D341Med (cell line): ENCODE data around the gene FGB.

Source experiments
- DNase-seq: peaks from one replicate; pipeline ENCODE4 v3.0.0; 2012; ENCODE audit warnings: low spot score

Gene FGB

GRCh38 chr4:154562697-154563254 is at the start of gene FGB:
FGB (plus strand) TSS chr4:154563011; CDS start chr4:154563019, 8 bp downstream.
- DNase-seq: no peak

- no peak for DNase-seq
Measured at GRCh38 chr4:154516318-154517029, 46.3 kb upstream of the FGB start.

- DNase-seq: no peak
Measured at GRCh38 chr4:154517591-154517990, 45.2 kb upstream of the FGB start.

GRCh38 chr4:154519214-154519613 is 43.6 kb upstream of the FGB start:
- DNase-seq: no peak

- DNase-seq: no peak
Measured at GRCh38 chr4:154521607-154522006, 41.2 kb upstream of the FGB start.

- no peak for DNase-seq
Measured at GRCh38 chr4:154526151-154526550, 36.7 kb upstream of the FGB start.

GRCh38 chr4:154527308-154527707 is 35.5 kb upstream of the FGB start:
- DNase-seq: no peak

GRCh38 chr4:154528869-154529268 is 33.9 kb upstream of the FGB start:
- no peak for DNase-seq

- no peak for DNase-seq
Measured at GRCh38 chr4:154529728-154530519, 32.9 kb upstream of the FGB start.

GRCh38 chr4:154534296-154534695 is 28.5 kb upstream of the FGB start:
- DNase-seq: no peak

- DNase-seq: no peak
Measured at GRCh38 chr4:154542271-154542879, 20.4 kb upstream of the FGB start.

GRCh38 chr4:154545689-154546088 is 17.1 kb upstream of the FGB start:
- no peak for DNase-seq

GRCh38 chr4:154549894-154550790 is 12.7 kb upstream of the FGB start, which contains the start of gene PLRG1:
PLRG1 (minus strand) TSS chr4:154550400; CDS start chr4:154550308, 92 bp downstream.
- peak; percentile 97 for DNase-seq

GRCh38 chr4:154551872-154552686 is 10.7 kb upstream of the FGB start:
- DNase-seq: peak; percentile 74

- no peak for DNase-seq
Measured at GRCh38 chr4:154559141-154559493, 3.7 kb upstream of the FGB start.

- peak; percentile 47 for DNase-seq
Measured at GRCh38 chr4:154559494-154560418, 3.1 kb upstream of the FGB start.

- no peak for DNase-seq
Measured at GRCh38 chr4:154560419-154560801, 2.4 kb upstream of the FGB start.

GRCh38 chr4:154560824-154561231 is 2.0 kb upstream of the FGB start:
- DNase-seq: no peak

- DNase-seq: no peak
Measured at GRCh38 chr4:154564311-154564710, 1.5 kb downstream of the FGB start.

- DNase-seq: no peak
Measured at GRCh38 chr4:154565704-154566103, 2.9 kb downstream of the FGB start.
